Fibroblast of the conjunctiva (primary cell): ENCODE results near the gene TLE1.
A peak's percentile ranks its signal among the peaks of the same experiment; 100 is the strongest.
"Not testable (repeated sequence)": the region's sequence is repeated elsewhere in the genome, so short reads cannot be mapped to it uniquely, and the experiment has no call there.

Source experiments
- DNase-seq: peaks from one replicate; pipeline ENCODE4 v3.0.0-alpha.2; 2010; ENCODE audit warnings: low read depth

Gene TLE1

DNA sequence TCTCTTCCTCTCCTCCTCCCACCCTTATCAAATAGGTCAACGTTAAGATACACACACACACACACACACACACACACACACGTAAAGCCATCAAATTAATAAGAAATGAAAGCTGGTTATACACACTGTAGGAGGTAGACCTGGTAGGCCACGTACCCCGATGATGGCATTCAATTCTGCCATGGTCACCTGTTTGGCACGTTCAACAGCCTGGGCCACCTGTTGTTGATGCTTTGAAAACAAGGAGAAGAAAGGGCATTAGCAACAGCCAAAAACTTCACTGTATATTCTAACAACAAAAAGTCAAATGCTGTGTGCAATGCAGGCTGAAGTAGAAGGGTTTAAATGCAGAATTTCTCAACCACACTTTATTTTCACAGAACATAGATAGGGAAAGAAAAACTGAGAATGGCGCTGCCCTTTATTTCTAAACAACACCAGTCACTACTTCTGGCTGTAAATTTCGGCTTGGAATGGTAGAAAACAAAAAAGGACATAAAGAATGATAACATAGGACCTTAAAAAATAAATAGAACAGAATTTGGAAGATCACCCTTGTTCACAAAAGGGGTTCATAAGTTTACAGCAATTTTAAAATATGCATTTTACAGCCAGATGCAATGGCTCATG, 37.2 kb downstream of the TLE1 start:
- no peak for DNase-seq

DNA sequence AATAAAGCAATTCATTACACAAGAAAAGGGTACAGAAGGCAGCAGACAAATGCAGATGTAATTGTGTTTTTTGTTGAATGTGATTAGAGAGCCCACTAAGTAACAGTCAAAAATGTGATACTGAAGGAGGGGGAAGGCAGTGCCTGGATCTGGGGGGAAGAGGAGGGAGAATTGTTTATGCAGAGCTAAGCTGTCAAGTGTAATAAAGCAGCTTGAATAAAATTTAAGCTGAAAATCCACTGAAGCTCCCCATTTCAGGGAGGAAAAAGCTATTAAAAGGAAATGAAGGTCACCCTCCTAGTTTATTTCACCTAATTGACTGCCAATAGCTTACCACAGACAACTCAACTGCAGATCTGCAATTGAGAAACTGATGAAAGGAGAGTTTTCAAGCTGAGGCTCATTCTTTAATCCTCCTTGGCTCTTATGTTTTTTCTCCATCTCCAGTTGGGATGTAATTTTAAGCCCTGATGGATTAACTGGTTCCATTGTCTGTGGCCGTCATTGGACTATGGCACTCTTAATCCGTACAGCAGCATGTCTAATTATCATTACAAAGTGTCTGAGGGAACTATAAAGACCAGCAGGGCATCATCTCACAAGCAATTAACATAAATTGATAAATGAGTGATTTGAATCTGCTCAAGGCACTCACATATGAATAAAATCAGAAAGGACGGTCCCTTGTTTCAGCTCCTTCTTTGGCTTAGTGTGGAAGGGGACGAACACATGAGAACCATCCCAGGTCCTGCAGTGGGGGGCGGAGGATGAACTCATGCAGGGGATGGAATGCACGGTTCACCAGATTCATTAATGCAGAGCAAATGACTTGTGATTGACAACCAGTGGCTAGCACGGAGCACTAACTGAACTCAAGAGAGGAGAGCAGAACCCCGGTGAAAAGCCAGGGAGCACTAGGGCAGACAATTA, 38.5 kb downstream of the TLE1 start:
- no peak for DNase-seq

- no peak for DNase-seq
Measured at GRCh38 chr9:81649475-81650240, 39.7 kb downstream of the TLE1 start.

DNA sequence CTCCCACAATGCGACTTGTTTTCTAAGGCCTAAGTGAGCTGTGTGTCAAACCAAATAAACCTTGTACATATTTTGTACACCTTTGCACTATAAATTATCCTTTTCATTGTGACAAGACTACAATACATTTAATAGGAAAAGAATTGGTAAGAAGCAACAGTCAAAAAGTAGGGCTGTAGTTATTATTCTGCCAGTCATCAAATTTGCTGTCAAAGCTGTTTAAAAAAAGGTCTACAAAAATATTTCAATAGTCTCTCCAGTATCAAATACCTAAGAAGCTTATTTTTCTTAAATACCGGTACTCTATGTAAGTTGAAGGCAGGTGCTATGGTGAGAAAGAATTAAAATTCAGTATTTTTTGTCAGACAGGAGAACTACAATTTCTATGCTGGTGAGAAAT, 40.5 kb downstream of the TLE1 start:
- no peak for DNase-seq

DNA sequence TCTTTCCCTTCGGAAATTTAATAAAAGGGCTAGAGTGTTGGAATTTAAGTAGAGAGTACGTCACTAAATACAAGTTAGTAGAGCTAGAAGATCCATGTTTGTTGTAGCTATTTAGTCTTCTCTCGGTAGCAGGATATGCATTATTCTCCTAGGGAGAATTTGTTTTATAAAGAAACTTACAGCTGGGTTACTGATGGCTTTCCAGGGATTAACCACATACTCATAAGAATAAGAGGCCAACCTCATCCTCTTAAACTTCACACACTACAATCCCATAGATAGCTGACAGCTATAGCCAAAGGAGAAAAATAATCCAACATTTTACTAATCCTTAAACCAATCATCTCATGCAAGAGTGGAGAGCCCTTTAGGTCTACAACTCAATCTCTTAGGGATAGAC, 43.0 kb downstream of the TLE1 start:
- no peak for DNase-seq

- not testable (repeated sequence) for DNase-seq
Measured at GRCh38 chr9:81644513-81644912, 44.8 kb downstream of the TLE1 start.

DNA sequence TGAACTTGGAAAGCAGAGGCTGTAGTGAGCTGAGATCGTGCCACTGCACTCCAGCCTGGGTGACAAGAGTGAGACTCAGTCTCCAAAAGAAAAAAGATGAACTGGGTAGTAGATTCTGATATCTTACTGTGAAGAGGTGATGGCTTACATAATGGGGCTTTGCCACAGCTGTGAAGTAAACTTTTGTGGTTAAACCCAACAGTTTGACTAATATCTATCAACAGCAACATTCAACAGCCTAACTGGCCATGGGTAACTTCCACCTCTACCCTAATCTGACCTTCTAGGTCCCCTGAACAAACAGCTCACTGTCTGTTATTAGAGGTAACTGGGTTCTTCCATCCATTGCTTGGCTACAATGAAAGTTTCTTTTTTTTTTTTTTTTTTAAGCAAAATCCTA, 52.1 kb downstream of the TLE1 start:
- DNase-seq: no peak

- no peak for DNase-seq
Measured at GRCh38 chr9:81636255-81636599, 53.1 kb downstream of the TLE1 start.

DNA sequence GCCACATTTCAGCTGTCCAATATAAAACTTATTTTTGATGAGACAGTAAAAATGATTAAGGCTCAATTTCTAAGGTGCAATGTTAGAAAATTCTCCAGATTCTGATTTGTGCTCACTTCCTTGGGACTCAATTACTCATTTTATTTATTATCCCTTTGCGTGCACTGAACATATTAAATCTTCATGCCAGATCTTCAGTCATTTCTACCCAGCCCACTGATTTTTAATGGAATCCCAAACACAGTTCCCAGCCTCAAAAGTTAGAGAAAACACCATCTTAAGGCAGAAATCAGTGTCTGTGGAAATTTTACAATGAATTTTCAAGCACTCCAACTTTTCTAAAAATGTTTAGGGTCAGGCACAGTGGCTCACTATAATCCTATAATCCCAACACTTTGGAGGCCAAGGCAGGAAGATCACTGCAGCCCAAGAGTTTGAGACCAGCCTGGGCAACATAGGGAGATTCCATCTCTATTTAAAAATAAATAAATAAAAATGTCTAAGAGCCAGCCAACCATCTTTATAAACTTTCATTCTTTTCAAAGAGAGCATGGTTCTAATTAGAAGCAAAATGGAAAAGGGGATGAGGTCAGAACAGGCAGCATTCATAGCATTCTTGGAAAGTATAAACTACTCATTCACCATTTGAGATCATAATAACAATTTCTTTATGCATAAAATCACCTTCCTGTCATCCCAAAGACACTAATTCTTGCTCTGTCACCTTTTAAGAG, 53.7 kb downstream of the TLE1 start:
- DNase-seq: peak; percentile 34

GRCh38 chr9:81634915-81635516, 54.3 kb downstream of the TLE1 start:
- DNase-seq: peak; percentile 8

DNA sequence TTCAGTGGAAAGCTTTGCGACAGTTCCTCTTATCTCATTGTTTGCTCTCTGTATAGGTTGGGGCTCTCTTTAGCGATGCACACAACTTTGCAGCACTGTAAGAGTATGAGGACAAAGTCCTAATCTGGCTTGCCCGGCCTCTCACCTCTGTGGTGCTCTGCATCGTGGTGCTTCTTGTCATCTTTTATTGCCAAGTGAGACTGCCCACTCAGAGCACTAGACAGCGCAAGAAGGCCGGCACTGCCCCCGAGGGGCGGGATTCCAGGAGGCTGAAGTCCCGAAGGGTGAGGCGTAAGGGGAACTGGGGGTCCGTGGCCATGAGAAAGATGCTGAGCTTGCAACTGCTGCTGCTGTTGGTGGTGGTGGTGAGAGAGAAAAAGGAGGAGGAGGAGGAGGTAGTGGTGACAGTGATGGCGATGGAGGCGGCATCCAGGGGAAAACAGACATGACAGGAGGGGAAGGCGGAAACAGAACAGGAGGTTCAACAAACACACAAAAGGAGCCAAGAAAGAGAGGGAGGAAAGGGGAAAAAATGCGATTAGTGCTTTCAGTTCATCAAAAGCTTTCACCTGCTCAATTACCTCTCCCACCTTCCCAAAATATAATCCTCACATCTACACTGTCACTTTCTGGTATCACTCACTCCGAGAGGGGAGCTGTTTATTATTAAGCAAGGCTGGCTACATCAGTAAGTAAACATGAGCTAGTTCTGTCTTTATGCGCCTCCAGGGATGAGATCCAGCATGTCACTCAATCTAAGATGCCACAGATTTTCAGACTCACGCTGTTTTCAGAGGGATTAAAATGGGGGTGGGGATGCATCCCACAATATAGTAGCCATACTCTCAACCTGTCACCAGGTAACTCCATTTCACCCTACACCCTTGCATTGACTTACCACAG, 55.1 kb downstream of the TLE1 start:
- no peak for DNase-seq

GRCh38 chr9:81632599-81632998, 56.7 kb downstream of the TLE1 start:
- DNase-seq: peak; percentile 30

DNA sequence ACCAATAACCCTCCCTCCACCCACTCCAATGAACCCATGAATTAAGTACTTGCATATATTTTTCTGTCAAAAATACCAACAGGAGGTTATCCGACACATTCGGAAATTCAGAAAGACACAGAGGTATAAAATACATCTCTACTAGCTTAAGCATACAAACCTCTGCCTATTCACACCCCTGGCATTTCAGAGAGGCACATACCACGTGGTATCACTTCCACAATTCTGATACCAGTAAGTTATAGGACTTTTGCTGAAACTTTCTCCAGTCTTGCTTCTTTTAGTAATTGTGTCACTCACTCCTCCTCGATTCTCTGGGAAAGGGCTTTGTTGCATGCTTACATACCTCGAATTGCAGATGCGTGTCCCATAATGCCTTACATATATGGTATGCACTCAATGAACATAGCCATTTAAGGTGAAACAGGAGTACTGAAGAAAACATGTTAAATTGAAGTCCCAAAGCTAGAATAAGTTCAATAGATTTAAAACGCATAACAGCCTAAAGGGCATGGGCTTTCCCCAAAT, 58.1 kb downstream of the TLE1 start:
- no peak for DNase-seq

DNA sequence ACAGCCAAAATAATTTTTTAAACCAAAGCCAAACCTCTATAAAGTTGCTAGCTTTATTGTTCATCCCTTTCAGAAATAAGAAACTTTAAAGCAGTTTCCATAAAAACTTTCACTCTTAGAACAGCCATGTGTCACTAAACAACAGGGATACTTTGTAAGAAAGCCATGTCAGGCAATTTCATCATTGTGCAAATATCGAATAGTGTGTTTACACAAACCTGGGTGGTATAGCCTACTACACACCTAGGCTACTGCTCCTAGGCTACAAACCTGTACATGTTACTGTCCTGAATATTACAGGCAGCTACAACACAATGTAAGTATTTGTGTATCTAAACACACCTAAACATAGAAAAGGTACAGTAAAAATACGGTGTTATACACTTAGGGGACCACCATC, 59.9 kb downstream of the TLE1 start:
- no peak for DNase-seq

DNA sequence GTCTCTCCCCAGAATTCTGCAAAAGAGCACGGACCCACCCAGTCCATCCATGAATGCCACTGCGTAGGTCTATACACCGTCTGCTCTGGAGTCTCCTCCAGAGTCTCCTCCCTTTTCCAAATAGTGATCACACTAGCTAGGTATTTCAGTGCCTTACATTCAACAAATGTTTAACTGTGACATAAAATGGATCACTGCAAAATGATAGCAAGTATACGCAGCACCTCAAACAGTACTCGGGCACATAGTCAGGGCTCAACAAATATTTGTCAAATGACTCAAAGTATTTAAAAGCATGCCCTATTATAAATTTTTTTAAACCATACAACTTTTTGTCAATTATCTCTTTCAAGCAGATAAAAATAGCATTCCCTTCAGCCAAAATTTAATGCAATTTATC, 60.5 kb downstream of the TLE1 start:
- DNase-seq: no peak

GRCh38 chr9:81627481-81627880, 61.9 kb downstream of the TLE1 start:
- DNase-seq: no peak

DNA sequence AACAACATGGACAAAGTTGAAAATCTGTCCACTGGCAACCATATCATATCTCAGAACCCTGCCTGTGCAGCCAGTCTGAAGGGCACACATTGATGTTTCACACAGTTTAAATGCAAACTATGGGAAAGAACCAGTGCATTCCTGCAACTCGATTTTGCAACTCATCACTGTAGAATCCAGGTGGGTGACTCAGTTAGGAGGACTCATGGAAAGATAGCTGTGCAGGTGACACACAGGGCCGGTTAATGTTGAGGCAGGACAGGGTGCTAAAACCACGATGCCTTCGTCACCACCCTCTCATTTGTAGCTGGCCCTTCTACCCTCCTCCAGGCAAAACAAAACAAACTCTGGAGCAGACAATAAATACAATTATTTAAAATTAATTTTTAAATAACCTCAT, 62.8 kb downstream of the TLE1 start:
- no peak for DNase-seq

- DNase-seq: no peak
Measured at GRCh38 chr9:81625969-81626368, 63.4 kb downstream of the TLE1 start.

DNA sequence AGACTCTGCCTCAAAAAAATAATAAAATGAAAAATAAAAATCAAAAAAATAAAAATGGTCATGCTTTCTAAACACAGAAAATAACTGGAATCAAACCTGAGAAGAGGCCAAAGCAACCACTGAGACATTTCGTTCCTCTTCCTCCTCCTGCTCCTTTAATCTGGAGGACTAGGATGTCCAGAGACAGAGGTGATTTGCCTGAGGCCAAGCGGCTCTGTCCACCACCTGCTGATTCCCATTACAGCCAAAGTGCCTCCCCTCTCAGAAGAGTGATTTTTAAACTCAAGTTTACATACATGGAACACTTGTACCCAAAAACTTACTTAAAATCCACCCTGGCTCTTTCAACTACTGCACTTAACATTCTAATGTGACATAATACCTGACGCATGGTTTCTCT, 65.6 kb downstream of the TLE1 start:
- no peak for DNase-seq

DNA sequence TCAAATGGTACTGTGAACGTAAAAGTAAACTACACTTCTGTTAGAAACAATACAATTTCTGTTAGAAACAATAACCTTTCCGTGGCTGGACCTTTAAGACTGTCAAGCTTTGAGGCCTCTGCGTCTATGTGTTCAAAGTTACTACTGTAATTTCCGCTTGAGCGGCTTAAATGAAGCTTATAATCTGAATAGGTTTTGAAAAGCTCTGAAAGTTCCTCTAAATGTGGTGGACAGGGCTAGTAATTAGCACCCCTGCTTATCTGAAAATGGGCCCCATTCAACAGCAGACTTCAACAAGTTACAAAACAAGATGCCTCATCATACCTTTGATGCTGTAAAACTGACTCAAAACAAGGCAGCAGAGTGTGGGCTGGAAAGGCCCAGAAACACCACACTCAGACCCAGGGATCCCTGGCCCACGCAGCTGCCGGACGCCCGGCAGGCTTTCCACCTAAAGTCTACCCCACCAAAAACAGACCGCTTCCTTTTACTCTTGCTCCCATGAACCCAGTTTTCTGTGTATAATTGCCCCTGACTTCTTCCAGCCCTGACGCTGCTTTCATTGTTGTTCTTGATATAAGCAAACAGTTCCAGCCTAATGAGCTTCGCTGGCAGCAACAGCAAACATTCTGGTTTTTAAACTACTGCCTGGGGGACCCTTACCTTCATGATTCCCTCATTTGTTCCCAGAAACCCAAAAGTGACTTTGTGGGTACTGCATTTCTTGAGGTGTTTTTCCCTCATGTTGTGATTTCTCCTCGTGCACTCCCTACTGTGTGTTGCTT, 66.7 kb downstream of the TLE1 start:
- no peak for DNase-seq
